Cardiac muscle cell (in vitro differentiated cells and primary cell): ENCODE results near the gene MOCS3. TPM values are rescaled to one million over a fixed set of nuclear protein-coding genes. Genes with fewer than 3 reads are reported as not detected.

Source experiments
- DNase-seq, 2 donors: peaks; one replicate each; pipeline versions ENCODE4 v3.0.0 to v3.0.0-alpha.2; 2010 to 2017; ENCODE audit warnings: low read depth in 1 of 2, low spot score in 1 of 2
- H3K27ac ChIP-seq: fragments of 200-600 bp; sonication (generic); 2 replicates; pipeline ENCODE4 v1.5.1; 2016
- H3K27me3 ChIP-seq: fragments of 200-600 bp; sonication (generic); 2 replicates; pipeline ENCODE4 v1.6.0; 2016; ENCODE audit warnings: control low read depth
- H3K36me3 ChIP-seq: fragments of 200-600 bp; sonication (generic); 2 replicates; pipeline ENCODE4 v1.5.1; 2016; ENCODE audit warnings: control low read depth
- H3K4me1 ChIP-seq: fragments of 200-600 bp; sonication (generic); 2 replicates; pipeline ENCODE4 v1.8.1; 2017; ENCODE audit warnings: low read depth, mild to moderate bottlenecking, mixed run types
- H3K4me3 ChIP-seq: fragments of 200-600 bp; sonication (generic); 2 replicates; pipeline ENCODE4 v1.5.1; 2016; ENCODE audit warnings: mild to moderate bottlenecking
- H3K9me3 ChIP-seq: fragments of 200-600 bp; sonication (generic); 2 replicates; pipeline ENCODE4 v1.5.1; 2017; ENCODE audit warnings: low read depth, mild to moderate bottlenecking, control low read depth
- CTCF ChIP-seq: IDR thresholded peaks from 2 replicates; pipeline ENCODE4 v1.5.1; 2012; ENCODE audit warnings: low read depth, mild to moderate bottlenecking, low read length
- polyA plus RNA-seq: library from polyadenylated mRNA; unstranded; fragments of >200 nt; fragmentation: Nextera tagmentation; extraction: Ambion mirVana; gene quantifications from 2 replicates; pipeline ENCODE4 v1.2.1, GENCODE V29; 2016
- total RNA-seq: library from RNA; depleted of rRNA; stranded (reverse); fragments of >200 nt; gene quantifications from 2 replicates; pipeline ENCODE4 v1.2.3, GENCODE V29; 2016

Gene MOCS3
- total and polyA plus RNA-seq, 2 experiments from 2014 or later, result 6.2 to 9.4 TPM

GRCh38 chr20:50957276-50957675 lies 1.3 kb upstream of the MOCS3 start:
- DNase-seq, result peak in 1 of 2 donors; percentile 56
- TF ChIP-seq CTCF, result no peak
- peaks cover 35% of the 10 kb centered on the region for H3K36me3 ChIP-seq
- peaks cover 24% of the 10 kb centered on the region for H3K4me1 ChIP-seq
- peak overlapping the region; percentile 93 for H3K4me3 ChIP-seq
- no peaks in the 10 kb centered on the region for H3K9me3 ChIP-seq
- no peaks in the 10 kb centered on the region for H3K27me3 ChIP-seq
- peak overlapping the region; percentile 94 for H3K27ac ChIP-seq

DNA sequence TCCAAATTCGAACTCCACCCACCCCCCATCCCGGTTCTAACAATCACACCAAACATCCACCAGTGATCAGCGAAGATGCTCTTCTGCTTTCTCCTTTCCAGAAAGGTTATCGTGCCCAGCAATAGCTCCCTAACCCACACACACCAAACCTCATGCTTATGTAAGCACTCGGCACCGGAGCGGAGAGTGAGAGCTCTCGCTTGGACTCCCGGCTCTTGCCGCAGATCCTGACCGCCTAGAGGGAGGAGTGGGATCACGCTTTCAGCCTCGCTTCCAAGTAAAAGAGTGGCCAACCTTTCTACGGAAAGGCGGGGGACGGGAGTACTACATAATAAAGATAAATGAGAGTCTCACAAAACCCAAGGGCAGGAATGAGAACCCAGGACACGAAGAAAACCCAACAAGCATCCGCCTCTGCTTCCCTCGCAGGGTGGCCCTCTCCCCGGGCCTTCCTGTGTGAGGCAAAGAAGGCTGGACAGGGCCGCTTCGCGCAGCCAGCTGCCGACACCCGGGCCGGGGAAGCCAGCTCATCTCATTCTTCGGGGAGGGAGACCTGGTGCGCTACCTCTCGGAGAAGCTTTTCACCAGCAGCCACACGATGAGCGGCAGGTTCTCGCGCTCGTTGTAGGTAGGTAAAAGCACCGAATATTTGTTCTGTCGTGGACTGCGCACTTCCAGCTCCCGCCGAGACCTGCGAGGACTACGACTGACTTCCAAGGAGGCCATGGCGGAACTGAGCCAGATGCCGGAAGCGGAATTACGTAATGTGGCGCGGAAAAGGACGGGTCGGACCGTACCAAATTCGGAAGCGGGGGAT lies 612 bp upstream of the MOCS3 start, which contains the start of gene DPM1:
DPM1 (minus strand) TSS at position 735 of the 817 bp plus-strand sequence; CDS start at position 726, 9 bp downstream.
- Histone ChIP-seq H3K9me3 (no peaks in the 10 kb centered on the region), H3K4me1 (peaks cover 24% of the 10 kb centered on the region), H3K27me3 (no peaks in the 10 kb centered on the region), H3K27ac (peak within 1 kb of the TSS; percentile 94), H3K4me3 (peak within 1 kb of the TSS; percentile 93), H3K36me3 (peaks cover 29% of the 10 kb centered on the region)
- TF ChIP-seq CTCF, result no peak
- peak; percentile 93 to 94 for DNase-seq

GRCh38 chr20:50959543-50960126 lies 1.0 kb downstream of the MOCS3 start:
- peaks cover 17% of the 10 kb centered on the region for H3K36me3 ChIP-seq
- peak overlapping the region; percentile 93 for H3K4me3 ChIP-seq
- H3K4me1 ChIP-seq, result peaks cover 24% of the 10 kb centered on the region
- H3K27me3 ChIP-seq, result no peaks in the 10 kb centered on the region
- no peak for TF ChIP-seq CTCF
- no peak for DNase-seq
- peak overlapping the region; percentile 94 for H3K27ac ChIP-seq
- no peaks in the 10 kb centered on the region for H3K9me3 ChIP-seq

GRCh38 chr20:50967586-50967985 lies 9.0 kb downstream of the MOCS3 start:
- Histone ChIP-seq H3K9me3 (no peaks in the 10 kb centered on the region), H3K27me3 (no peaks in the 10 kb centered on the region), H3K4me1 (no peaks in the 10 kb centered on the region), H3K36me3 (no peaks in the 10 kb centered on the region), H3K4me3 (no peak overlapping the region), H3K27ac (no peak overlapping the region)
- no peak for TF ChIP-seq CTCF
- no peak for DNase-seq

GRCh38 chr20:50968289-50968688 lies 9.7 kb downstream of the MOCS3 start:
- TF ChIP-seq CTCF, result no peak
- H3K4me1 ChIP-seq, result no peaks in the 10 kb centered on the region
- no peak overlapping the region for H3K4me3 ChIP-seq
- H3K27me3 ChIP-seq, result no peaks in the 10 kb centered on the region
- DNase-seq, result no peak
- no peak overlapping the region for H3K27ac ChIP-seq
- H3K36me3 ChIP-seq, result no peaks in the 10 kb centered on the region
- H3K9me3 ChIP-seq, result no peaks in the 10 kb centered on the region
